HG03025 (cell line): ENCODE results near the gene CACNA1I.
"Not testable (repeated sequence)": the region's sequence is repeated elsewhere in the genome, so short reads cannot be mapped to it uniquely, and the experiment has no call there.

Experiments used
- ATAC-seq: cut with Tn5 transposase; IDR thresholded peaks from one replicate; pipeline ENCODE4 v1.9.1; 2021; ENCODE audit warnings: mild to moderate bottlenecking, moderate library complexity; ENCODE audit not compliant: unreplicated experiment, low FRiP score

CACNA1I gene

DNA sequence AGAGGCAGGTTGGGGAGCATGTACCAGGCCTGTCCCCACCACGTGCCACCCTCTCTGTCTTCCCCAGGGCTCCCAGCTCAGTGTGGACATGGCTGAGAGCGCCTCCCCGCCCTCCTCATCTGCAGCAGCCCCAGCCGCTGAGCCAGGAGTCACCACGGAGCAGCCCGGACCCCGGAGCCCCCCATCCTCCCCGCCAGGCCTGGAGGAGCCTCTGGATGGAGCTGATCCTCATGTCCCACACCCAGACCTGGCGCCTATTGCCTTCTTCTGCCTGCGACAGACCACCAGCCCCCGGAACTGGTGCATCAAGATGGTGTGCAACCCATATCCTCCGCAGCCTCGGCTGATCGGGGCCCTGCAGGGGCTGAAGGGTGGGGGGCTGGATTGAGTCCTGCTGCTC, at the start of gene CACNA1I:
CACNA1I (plus strand) TSS at position 89 of the 400 bp plus-strand sequence; CDS start at position 89, 0 bp downstream.
- ATAC-seq: no peak

DNA sequence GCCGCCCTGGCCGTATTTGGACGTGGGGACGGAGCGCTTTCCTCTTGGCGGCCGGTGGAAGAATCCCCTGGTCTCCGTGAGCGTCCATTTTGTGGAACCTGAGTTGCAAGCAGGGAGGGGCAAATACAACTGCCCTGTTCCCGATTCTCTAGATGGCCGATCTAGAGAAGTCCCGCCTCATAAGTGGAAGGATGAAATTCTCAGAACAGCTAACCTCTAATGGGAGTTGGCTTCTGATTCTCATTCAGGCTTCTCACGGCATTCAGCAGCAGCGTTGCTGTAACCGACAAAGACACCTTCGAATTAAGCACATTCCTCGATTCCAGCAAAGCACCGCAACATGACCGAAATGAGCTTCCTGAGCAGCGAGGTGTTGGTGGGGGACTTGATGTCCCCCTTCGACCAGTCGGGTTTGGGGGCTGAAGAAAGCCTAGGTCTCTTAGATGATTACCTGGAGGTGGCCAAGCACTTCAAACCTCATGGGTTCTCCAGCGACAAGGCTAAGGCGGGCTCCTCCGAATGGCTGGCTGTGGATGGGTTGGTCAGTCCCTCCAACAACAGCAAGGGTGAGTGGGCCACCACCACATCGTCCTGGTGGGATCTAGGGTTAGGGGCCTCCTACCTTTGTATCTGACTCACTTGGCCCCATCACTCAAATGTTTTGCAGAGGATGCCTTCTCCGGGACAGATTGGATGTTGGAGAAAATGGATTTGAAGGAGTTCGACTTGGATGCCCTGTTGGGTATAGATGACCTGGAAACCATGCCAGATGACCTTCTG, 49.3 kb upstream of the CACNA1I start:
- peak; percentile 9 for ATAC-seq

DNA sequence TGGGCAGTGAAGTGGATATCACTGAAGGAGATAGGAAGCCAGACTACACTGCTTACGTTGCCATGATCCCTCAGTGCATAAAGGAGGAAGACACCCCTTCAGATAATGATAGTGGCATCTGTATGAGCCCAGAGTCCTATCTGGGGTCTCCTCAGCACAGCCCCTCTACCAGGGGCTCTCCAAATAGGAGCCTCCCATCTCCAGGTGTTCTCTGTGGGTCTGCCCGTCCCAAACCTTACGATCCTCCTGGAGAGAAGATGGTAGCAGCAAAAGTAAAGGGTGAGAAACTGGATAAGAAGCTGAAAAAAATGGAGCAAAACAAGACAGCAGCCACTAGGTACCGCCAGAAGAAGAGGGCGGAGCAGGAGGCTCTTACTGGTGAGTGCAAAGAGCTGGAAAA, 48.5 kb upstream of the CACNA1I start:
- not testable (repeated sequence) for ATAC-seq

DNA sequence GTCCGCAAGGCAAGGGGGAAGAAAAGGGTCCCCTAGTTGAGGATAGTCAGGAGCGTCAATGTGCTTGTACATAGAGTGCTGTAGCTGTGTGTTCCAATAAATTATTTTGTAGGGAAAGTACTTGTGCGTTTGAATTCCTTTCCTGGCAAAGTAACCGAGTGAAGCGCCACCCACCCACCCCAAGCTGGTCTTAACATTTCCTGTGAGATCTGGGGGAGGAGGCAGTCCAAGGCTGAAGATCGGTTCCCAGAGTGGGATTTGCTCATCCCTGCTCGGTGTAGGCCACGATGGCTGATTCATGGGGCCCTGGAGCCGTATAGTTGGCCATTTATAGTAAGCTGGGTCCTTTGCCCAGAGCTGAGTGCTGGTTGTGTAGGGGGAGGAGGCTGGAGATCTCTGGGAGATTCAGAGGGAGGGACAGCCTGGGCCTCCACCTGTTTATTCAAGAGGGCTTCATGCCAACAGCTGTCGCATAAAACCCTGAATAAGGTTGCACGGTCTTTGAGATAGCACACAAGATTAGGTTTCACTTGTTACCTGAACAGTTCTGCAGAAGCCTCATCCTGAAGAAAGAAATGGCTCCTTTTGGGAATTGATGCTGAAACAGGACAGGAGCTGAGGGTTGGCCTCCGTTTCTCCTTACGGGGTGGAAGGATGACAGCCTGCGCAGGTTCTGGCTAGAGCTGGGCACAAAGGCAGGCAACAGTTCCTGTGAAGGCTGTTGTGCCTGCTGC, 47.8 kb upstream of the CACNA1I start:
- ATAC-seq: no peak

DNA sequence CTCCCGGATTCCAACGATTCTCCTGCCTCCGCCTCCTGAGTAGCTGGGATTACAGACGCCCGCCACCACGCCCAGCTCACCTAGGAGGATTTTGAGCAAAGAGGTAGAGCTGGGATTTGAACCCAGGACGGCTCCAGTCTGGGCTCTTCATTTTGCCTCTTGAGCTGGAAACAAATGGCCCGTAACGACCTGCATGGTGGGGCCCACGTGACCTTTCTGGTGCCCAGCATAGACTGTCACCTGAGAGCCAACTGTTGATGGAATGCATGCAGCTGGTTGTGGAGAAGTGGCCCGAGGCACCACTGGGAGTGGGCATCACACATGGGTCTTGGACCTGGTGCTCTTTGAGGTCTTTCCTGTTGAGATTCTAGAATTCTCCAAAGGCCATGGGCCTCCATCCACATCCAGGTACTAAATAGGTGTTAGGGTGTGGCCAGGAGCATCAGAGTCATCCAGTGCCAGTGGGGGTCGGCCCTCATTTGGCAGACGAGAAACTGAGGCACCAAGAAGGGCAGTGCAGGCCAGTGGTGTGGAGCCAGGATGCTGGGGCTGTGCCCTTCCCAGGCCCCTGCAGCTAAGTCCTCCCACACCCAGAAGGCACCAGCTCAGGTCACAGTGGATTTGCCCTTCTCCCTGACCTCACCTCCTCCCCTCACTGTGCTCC, 46.3 kb upstream of the CACNA1I start:
- ATAC-seq: no peak

DNA sequence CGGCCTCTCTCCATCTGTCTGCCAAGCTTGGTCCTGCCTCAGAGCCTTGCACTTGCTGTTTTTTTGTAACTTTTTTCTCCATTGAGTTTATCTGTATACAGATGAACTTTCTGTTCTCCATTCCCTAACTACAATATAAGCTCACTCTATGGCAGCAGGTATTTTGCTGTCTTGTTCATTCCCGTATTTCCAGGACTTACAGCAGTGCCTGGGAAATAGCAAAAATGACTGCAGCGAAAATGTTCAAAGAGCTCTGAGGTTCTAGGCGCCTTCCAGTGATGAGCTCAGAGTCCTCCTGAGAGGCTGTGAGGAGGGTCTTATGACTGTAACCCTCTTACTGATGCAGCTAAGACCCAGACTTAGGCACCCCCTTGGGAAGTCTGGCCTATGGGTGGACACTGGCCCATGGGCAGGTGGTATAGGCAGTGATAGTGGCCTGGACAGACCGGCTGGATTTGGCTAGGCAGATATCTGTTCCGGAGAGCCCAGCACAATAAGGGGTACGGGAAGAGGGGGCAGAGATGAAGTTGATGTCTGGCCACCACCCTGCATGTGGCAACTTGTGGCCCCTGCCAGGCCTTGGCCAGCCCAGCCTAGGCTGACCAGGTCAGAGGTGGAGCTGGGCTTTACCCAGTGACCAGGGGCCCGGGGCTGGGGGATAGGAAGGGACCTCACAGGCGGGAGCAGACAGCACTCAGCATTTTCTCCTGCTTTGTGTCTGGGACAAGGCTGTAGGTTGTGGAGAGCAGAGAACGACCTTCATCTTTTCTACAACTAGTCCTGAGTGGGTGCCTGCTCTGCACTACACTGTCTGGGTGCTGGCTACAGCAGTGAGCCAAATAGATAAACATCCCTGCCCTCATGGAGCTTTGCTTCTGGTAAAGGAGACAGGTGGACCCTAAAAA, 45.5 kb upstream of the CACNA1I start:
- ATAC-seq: no peak

DNA sequence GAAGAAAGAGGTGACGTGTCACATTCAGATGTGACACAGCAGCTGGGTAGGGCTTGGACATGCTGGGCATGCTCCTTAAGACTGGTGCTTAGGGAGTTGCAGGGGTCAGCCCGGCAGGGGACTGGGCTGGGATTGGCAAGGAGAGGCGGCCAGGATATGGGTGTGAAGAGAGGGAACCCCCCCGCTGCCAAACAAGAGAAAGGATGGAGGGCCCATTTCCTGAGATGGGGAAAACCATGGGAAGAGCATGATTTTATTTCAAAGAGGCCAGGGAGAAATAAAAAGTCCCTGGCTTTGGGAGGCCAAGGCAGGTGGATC, 44.9 kb upstream of the CACNA1I start:
- ATAC-seq: no peak

DNA sequence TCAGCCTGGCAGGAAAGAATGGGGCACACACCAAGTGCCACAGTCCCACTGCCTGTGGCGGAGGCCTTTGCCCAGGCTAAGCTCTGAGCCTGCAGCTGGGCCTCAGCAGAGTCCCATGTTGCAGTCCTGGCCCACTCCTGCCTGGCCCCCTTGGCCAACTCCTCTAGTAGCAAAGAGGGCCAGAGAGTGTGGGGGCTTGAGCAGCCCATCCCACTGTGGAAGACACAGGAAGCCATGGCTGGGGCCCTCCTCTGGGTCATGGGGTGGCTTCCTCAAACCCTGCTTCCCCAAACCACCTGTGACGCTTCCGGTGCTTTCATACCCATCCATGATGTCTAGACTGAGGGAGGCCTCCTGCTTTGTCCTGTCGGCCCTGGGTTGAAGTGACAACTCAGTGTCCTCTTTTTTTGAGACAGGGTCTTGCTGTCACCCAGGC, 43.8 kb upstream of the CACNA1I start:
- no peak for ATAC-seq

DNA sequence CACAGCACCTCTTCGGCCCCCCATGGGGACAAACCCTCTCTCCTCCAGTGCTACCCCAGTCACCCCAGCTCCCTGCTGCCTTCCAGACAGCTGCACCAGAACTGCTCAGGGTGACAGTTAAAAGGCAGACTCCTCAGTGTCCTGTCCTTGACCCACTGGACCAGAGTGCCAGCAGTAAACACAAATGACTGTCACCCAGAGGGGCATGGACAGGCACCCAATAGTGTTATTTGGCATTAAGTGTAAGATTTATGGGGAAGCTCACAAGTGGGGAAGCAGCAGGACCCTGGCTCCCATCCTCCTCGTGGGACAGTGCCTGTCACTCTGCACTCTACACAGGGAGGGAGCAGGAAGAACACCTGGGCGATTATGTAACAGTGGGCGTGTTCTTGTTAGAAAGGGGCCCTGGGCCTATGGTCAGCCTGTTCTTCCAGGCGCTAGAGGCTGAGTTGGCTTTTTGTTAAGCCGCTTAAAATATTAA, 43.0 kb upstream of the CACNA1I start:
- no peak for ATAC-seq

DNA sequence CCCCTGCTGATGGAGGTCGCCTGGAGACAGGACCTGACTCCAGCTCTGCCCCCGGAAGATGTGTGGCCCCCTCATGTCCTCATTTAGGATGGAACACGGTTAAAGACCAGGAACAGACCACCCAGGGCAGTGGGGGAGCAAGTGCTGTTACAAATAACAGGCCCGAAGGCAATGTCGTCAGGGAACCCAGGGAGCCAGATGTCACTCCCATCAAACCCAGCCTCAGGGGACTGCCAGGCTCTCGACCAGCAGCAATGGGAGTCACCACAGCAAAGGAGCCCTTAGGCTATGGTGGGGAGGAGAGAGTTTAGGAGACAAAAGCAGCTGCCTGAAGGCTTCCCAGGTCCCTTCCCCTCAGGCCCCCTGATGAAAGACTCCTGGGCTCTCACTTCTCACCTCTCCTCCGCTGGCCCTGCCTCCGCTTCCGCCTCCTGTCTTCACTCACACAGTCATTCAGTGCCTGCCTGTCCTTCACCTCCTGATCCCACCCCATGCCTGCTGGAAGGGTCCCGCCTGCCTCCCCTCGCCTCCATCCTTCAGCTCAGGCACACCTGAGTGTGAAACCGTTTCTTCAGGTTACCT, 42.4 kb upstream of the CACNA1I start:
- ATAC-seq: no peak

DNA sequence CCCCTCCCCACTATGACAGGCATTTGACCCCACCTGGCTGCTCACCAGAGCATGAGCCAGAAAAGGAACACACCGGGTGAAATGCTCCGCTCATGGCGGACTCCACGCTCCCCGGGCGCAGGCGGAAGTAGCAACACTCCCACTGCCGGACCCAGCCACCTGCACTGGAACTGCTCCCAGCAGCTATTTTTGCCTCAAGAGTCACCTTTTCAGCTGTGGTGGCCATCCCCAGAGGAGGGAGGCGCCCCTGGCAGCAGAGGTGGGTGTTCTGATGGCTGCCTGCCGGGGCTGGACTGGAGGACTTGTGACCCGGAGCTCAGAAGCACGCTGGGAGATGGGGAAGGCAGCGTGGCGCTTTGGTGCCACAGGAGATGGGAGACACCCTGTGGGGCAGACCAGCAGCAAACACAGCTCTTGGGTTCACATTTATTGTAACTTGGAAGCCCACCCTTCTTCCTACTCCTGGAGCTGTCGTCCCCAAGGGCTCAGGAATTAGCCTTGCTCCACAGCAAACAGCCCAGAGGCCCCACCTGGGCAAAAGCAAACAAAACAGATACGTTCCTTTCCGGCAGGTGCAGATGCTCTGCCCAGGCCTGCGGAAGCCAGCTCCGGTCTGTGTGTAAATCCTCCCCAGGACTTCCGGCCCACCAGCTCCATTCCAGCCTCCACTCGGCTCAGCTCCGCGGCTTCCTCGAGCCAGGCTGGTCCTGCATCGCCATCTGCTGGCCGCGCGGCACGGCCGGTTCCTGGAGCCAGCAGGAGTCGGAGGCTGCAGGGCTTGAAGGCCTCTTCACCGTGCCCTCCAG, 41.7 kb upstream of the CACNA1I start:
- no peak for ATAC-seq

DNA sequence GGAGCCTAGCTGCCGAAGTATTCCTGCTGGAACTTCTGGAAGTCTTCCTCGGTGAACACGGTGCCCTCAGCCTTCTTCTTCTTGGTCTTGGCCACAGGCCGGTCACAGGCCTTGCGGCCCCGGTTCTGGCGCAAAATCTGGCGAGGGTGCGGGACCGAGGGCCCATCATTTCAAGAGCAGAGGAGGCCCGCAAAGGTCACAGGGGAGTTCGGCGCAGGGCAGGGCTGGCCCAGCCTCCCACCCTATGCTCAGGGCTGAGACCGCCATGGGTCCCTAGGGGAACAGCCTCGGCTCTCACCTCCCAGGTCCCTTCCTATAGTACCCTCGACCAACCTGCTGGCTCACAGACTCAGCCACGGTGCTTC, 41.1 kb upstream of the CACNA1I start:
- ATAC-seq: no peak

DNA sequence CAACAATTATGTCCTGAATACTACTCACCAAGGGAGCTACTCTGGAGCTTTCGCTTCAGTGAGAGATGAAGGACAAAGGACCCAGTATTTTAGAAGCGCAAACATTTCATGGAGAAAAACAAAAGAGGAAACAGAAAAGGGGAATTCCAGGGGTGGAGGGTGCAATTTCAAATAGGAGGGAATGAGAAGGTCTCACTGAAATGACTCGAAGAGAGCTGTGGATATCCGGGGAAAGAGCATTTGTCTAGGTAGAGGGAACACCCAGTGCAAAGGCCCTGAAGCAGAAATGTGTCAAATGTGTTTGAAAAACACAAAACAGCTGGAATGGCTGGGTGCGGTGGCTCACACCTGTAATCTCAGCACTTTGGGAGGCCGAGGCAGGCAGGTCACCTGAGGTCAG, 40.4 kb upstream of the CACNA1I start:
- ATAC-seq: no peak

DNA sequence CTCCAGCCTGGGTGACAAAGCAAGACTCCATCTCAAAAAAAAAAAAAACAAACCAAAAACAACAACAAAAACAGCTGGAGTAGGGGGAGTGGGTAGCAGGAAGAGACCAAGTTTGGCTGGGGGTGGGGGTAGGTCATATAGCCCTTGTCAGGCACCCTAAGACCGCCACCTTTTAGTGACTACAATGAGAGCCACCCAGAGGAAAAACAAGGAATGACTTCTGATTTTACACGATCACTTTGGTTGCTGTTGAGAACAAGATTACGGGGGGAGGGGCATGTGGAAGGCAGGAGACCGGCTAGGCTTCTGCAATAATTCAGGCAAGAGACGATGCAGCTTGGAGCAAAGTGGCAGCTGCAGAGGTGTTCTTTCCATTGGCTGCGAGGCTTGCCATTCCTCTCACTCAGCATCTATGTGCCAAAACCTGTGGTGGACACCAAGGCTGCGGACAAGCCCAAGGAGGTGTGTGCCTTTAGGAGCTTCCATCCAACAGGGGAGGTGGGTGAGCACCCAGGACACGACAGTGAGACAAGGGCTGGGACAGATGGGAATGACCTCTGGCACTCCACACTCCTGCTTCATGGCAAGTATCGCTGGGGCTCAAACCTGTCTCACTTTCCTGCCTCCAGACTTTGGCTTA, 39.7 kb upstream of the CACNA1I start:
- no peak for ATAC-seq

DNA sequence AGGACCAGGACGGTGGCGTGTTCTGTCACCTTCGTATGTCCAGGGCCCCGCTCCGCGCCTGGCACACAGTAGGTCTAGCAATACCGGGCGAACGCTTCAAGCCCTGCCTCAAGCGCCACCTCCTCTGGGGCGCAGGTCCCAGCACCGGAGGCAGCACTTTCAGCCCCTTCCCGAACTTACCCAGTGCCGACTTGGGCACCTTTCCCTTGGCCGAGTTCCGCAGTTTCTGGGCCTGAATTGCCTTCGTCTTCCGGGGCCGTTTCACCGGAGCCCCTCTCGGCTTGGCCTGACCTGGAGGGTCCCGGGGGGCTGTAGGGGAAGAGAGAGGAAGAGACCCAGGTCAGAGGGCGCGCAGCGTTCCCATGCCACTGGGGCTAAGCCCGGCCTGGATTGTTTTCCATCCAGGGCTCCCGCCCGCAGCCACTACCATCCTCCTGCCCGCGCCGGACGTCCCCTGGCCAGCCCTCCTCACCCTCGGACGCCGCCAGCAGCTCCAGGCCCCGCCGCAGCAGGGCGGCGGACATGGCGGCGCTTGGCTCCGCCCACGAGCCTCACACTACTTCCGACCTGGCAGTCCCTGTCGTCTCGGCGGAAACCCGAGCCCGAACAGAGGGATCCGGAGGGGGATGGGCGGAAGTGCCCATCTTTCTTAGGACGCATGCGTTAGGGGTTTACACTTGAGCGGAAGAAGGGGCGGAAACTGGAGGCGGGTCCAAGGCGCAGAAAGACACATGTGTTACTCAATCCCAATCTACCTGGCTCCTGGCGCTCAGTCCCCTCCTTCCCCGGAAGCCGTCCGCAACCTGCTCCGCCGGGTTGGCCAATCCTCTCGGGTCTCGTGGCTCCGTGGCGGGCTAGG, 38.1 kb upstream of the CACNA1I start, which contains the start of gene RPS19BP1:
RPS19BP1 (minus strand) TSS at position 534 of the 859 bp plus-strand sequence; CDS start at position 524, 10 bp downstream.
- peak; percentile 65 for ATAC-seq

DNA sequence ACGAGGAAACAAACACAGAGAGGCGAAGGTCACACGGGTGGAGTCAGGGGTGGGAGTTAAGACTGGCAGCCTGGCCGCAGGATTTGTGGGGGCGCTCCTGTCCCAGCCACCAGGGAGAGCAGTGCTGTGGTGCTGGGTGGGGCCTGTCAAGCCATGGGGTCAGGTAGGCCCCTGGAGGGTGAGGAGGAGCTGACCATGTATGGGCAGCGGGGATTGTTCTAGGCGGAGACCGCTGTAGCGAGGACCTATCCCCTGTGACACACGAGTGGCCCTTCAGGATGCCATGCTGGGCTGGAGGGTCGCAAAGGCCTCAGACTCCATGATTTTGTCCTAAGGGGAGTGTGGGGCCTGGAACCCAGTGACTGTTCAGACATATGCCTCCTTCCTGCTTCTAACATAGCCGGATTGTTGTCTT, 36.5 kb upstream of the CACNA1I start:
- no peak for ATAC-seq

DNA sequence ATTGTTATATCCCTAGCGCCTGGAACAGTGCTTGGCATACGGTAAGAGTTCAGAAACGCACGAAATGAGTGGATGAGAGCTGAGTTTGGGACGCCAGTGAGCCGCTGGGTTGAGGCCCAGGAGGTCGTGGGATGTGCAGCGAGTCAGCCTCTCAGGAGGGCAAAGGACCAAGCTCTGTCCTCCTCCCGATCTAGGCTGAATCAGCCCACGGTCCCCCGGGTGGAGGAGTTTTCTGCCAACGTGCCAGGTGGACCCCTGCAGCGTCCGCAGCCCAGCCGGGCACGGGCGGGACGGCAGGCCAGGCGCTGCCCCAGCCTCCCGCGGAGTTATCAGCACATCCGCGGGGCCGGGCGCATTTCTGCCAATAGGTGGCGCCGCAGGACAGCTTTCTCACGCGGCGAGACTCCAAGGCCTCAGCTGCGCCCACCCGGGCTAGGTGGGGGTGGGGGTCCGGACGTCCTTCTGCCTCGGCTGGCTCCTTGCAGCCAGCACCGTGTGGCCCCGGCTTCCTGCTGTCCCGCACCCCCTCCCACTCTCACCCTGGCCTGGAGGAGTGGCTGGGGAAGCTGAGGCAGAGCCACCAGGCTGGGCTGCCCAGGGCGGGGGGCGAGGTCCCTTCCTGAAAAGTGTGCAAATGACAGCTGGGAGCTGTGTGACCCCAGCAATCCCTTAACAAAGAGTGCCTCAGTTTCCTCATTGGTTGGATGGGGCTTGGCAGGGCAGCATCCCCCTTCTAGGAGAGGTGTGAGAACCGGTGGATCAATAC, 35.8 kb upstream of the CACNA1I start:
- ATAC-seq: no peak
